Activated T-helper 1 cell treated with anti-CD3 and anti-CD28 coated beads, Interleukin-12 subunit alpha, Interleukin-12 subunit beta, Interleukin-2, Interleukin-4 antibody, amounts not matched to agents 30 ng/mL and 10 ng/mL and 1 ng/mL, durations not matched to agents 14 hours and 24 hours and 36 hours (primary cell): Measurements from ENCODE around the gene KRT76. TPM values are rescaled to one million over a fixed set of nuclear protein-coding genes. Genes with fewer than 3 reads are reported as not detected.
"Not testable (repeated sequence)": the region's sequence is repeated elsewhere in the genome, so short reads cannot be mapped to it uniquely, and the experiment has no call there.

Source experiments
- DNase-seq: peaks from one replicate; pipeline ENCODE4 v3.0.0; 2021; ENCODE audit warnings: low spot score
- H3K27ac Mint-ChIP-seq: one replicate; pipeline ENCODE4 v1.8.0; 2021; ENCODE audit warnings: mild to moderate bottlenecking, mixed read lengths
- H3K27me3 Mint-ChIP-seq: one replicate; pipeline ENCODE4 v1.8.0; 2022; ENCODE audit warnings: mild to moderate bottlenecking, moderate library complexity, mixed read lengths; ENCODE audit not compliant: insufficient read depth
- H3K36me3 Mint-ChIP-seq: one replicate; pipeline ENCODE4 v1.8.0; 2021; ENCODE audit warnings: low read depth, mixed read lengths
- H3K4me1 Mint-ChIP-seq: one replicate; pipeline ENCODE4 v1.8.0; 2021; ENCODE audit warnings: low read depth, mixed read lengths
- H3K4me3 Mint-ChIP-seq: one replicate; pipeline ENCODE4 v1.8.0; 2021; ENCODE audit warnings: mild to moderate bottlenecking, moderate library complexity, mixed read lengths
- H3K9me3 Mint-ChIP-seq: one replicate; pipeline ENCODE4 v1.8.0; 2021; ENCODE audit warnings: mixed read lengths
- intact Hi-C: fragments of 100-400 bp; cut with micrococcal nuclease; formaldehyde crosslinking; loops from one replicate; pipeline ENCODE4 v1.15.1; 2024
- total RNA-seq: library from RNA; stranded (reverse); gene quantifications from 2 replicates; pipeline ENCODE4 v1.2.3, GENCODE V29; 2022

Gene KRT76
- total RNA-seq, 1 donor from 2014 or later, result not detected

DNA sequence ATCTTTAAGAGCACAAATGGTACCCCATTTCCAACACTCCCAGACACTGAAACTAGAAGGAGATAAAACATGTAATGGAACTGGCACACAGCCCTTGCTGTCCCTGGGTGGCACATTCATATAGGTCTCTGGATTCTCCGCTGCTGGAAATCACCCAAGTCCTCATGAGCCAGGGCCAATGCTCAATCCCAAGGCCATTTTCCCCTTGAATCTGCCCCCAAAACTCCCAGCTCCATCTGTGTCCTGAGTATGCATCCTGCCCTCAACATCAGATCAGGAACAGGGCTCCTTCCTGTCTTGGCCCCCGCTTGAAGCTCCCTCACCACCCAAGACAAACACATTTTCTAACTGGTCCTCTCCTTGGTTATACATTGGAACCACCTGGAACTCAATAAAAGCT lies 24.6 kb downstream of the KRT76 start:
- Mint-ChIP-seq H3K36me3 (no peaks in the 10 kb centered on the region), H3K9me3 (no peaks in the 10 kb centered on the region), H3K27ac (no peak overlapping the region), H3K27me3 (peaks cover 8% of the 10 kb centered on the region), H3K4me3 (no peak overlapping the region), H3K4me1 (no peaks in the 10 kb centered on the region)
- DNase-seq, result no peak
- intact Hi-C loops, result no loop called here

GRCh38 chr12:52751795-52752194 lies 25.4 kb downstream of the KRT76 start:
- Mint-ChIP-seq H3K9me3 (no peaks in the 10 kb centered on the region), H3K36me3 (no peaks in the 10 kb centered on the region), H3K27ac (no peak overlapping the region), H3K27me3 (peaks cover 8% of the 10 kb centered on the region), H3K4me3 (no peak overlapping the region), H3K4me1 (no peaks in the 10 kb centered on the region)
- intact Hi-C loops, result no loop called here
- no peak for DNase-seq

- H3K4me1 Mint-ChIP-seq, DNase-seq, H3K9me3 Mint-ChIP-seq, intact Hi-C loops, H3K36me3 Mint-ChIP-seq, H3K27me3 Mint-ChIP-seq, H3K4me3 Mint-ChIP-seq, H3K27ac Mint-ChIP-seq: not testable (repeated sequence)
Measured at GRCh38 chr12:52750532-52750931, 26.6 kb downstream of the KRT76 start.

GRCh38 chr12:52749827-52750226 lies 27.3 kb downstream of the KRT76 start:
- Mint-ChIP-seq H3K27me3 (peaks cover 6% of the 10 kb centered on the region), H3K27ac (no peak overlapping the region), H3K36me3 (no peaks in the 10 kb centered on the region), H3K4me3 (no peak overlapping the region), H3K9me3 (no peaks in the 10 kb centered on the region), H3K4me1 (no peaks in the 10 kb centered on the region)
- intact Hi-C loops, result no loop called here
- no peak for DNase-seq

GRCh38 chr12:52748578-52748977 lies 28.6 kb downstream of the KRT76 start:
- Mint-ChIP-seq H3K9me3 (no peaks in the 10 kb centered on the region), H3K27ac (no peak overlapping the region), H3K4me3 (no peak overlapping the region), H3K27me3 (peaks cover 6% of the 10 kb centered on the region), H3K36me3 (no peaks in the 10 kb centered on the region), H3K4me1 (no peaks in the 10 kb centered on the region)
- intact Hi-C loops, result no loop called here
- no peak for DNase-seq

DNA sequence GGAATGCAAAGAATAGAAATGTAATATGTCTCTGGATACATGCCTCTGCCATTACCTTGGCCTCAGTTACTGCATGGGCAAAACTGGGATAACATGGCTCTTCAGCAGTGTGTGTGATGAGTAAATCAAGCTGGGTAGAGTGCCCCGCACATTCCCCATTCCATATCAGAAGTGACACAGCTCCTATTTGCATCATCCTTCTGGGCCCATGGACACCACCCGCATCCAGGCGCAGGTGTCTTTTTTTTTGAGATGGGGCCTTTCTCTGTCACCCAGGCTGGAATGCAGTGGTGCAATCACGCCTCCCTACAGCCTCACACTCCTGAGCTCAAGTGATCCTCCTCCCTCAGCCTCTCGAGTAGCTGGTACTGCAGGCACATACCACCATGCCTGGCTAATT lies 31.6 kb downstream of the KRT76 start:
- Mint-ChIP-seq H3K4me1 (no peaks in the 10 kb centered on the region), H3K27me3 (peaks cover 3% of the 10 kb centered on the region), H3K27ac (no peak overlapping the region), H3K36me3 (no peaks in the 10 kb centered on the region), H3K9me3 (no peaks in the 10 kb centered on the region), H3K4me3 (no peak overlapping the region)
- no peak for DNase-seq
- intact Hi-C loops, result no loop called here

- Mint-ChIP-seq H3K27ac (no peak overlapping the region), H3K4me1 (no peaks in the 10 kb centered on the region), H3K9me3 (no peaks in the 10 kb centered on the region), H3K36me3 (no peaks in the 10 kb centered on the region), H3K27me3 (peaks cover 3% of the 10 kb centered on the region), H3K4me3 (no peak overlapping the region)
- no peak for DNase-seq
- intact Hi-C loops, result no loop called here
Measured at GRCh38 chr12:52744493-52745156, 32.5 kb downstream of the KRT76 start.

GRCh38 chr12:52742822-52743457 lies 34.2 kb downstream of the KRT76 start:
- H3K27me3 Mint-ChIP-seq, result no peaks in the 10 kb centered on the region
- no peaks in the 10 kb centered on the region for H3K36me3 Mint-ChIP-seq
- no peak overlapping the region for H3K4me3 Mint-ChIP-seq
- no peaks in the 10 kb centered on the region for H3K4me1 Mint-ChIP-seq
- no peak for DNase-seq
- no peaks in the 10 kb centered on the region for H3K9me3 Mint-ChIP-seq
- no peak overlapping the region for H3K27ac Mint-ChIP-seq
- intact Hi-C loops, result no loop called here

GRCh38 chr12:52742196-52742580 lies 35.0 kb downstream of the KRT76 start:
- no peaks in the 10 kb centered on the region for H3K9me3 Mint-ChIP-seq
- H3K36me3 Mint-ChIP-seq, result no peaks in the 10 kb centered on the region
- no peak overlapping the region for H3K4me3 Mint-ChIP-seq
- no peak overlapping the region for H3K27ac Mint-ChIP-seq
- no peak for DNase-seq
- no peaks in the 10 kb centered on the region for H3K27me3 Mint-ChIP-seq
- no peaks in the 10 kb centered on the region for H3K4me1 Mint-ChIP-seq
- intact Hi-C loops, result no loop called here

DNA sequence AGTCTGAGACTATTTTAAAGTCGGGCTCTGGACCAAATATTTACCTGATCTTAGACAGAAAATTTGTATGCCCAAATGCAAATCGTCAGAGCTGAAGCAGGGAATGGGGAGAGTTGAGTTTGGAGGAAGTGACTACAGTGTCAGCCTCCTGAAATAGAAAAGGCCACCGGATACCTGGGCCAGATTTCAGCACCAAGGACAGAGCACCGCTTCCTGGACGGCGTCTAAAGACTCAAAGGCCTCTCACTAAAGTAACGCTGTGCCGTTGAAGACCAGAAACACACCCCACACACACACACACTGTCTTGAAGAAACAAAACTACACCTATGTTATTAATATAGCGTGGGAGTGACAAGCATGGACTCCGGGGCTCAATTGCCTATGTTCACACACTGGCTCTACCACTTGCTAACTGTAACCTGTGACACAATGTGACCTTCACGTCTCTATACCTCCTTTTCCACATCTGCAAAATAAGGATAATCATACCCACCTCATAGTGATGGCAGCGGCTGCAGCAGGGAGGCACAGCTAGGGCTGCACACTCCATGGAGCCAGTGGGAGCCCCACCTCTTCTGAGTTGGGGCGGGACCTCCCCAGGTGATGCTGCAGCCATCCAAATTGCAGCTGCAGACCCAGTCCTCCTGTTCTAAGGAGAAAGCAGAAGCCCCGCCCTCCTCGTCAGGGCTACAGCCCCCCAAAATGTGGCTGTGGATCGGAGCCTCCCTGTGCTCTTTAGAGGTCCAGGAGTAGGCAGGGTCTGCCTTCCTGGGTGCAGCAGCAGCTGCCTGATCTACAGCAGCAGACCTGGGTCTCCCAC lies 35.6 kb downstream of the KRT76 start:
- intact Hi-C loops, result no loop called here
- peaks cover under 1% of the 10 kb centered on the region for H3K27me3 Mint-ChIP-seq
- H3K9me3 Mint-ChIP-seq, result no peaks in the 10 kb centered on the region
- no peaks in the 10 kb centered on the region for H3K36me3 Mint-ChIP-seq
- H3K4me3 Mint-ChIP-seq, result no peak overlapping the region
- no peaks in the 10 kb centered on the region for H3K4me1 Mint-ChIP-seq
- DNase-seq, result peak; percentile 57
- no peak overlapping the region for H3K27ac Mint-ChIP-seq

- H3K27me3 Mint-ChIP-seq, result peaks cover 3% of the 10 kb centered on the region
- H3K36me3 Mint-ChIP-seq, result no peaks in the 10 kb centered on the region
- no peaks in the 10 kb centered on the region for H3K9me3 Mint-ChIP-seq
- intact Hi-C loops, result no loop called here
- H3K27ac Mint-ChIP-seq, result no peak overlapping the region
- no peak overlapping the region for H3K4me3 Mint-ChIP-seq
- no peak for DNase-seq
- H3K4me1 Mint-ChIP-seq, result no peaks in the 10 kb centered on the region
Measured at GRCh38 chr12:52740584-52740983, 36.6 kb downstream of the KRT76 start.

DNA sequence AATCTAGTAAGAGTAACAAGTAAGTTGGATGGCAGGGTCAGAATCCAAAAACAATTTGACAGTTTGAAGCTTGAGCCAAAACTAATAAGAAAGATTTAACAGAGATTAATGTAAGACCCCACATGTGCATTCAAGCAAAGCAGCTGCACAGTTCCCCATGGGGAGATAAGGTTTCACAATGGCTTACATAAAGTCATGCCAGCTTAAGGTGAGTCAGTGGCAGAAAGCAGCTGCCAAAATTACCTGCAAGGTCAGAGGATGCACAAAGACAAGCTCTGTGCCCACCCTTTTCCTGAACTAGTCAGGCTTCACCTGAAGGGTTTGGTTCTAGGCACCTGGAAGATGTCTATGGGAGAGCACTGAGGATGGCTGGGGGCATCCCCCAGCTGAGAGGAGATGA lies 37.2 kb downstream of the KRT76 start:
- intact Hi-C loops, result no loop called here

More for the DNA sequence above, 37.2 kb downstream of the KRT76 start:
- DNase-seq, result no peak
- Mint-ChIP-seq H3K9me3 (no peaks in the 10 kb centered on the region), H3K36me3 (no peaks in the 10 kb centered on the region), H3K27ac (no peak overlapping the region), H3K4me1 (no peaks in the 10 kb centered on the region), H3K27me3 (peaks cover 3% of the 10 kb centered on the region), H3K4me3 (no peak overlapping the region)
